IMR-90 (cell line): ENCODE results near the gene PLCZ1. TPM values are rescaled to one million over a fixed set of nuclear protein-coding genes. Genes with fewer than 3 reads are reported as not detected.

Experiments
- ATAC-seq: fragments of 200-7000 bp; cut with Tn5 transposase; 2 replicates; pipeline ENCODE4 v1.9.1; 2020; ENCODE audit warnings: low read depth, mild to moderate bottlenecking, moderate library complexity
- BruUV-seq: library from RNA; stranded (reverse); fragments of 400-500 nt; replicated peaks from 2 replicates; lab custom pipeline; 2021; lab: Mats Ljungman, UMichigan
- CTCF ChIA-PET: fragments of 300-600 bp; formaldehyde crosslinking; extraction: SDS; loops from one replicate; lab custom pipeline; 2021; ENCODE audit warnings: antibody characterized with exemption; lab: Yijun Ruan, JAX
- POLR2A ChIA-PET: fragments of 300-600 bp; sonication (Branson Sonifier 250); formaldehyde crosslinking; loops from one replicate; lab custom pipeline; 2022; ENCODE audit warnings: antibody characterized with exemption; ENCODE audit not compliant: unreplicated experiment; lab: Charles Lee
- DNase-seq: peaks from one replicate; pipeline ENCODE4 v3.0.0; 2013
- H2AFZ ChIP-seq: replicated peaks from 2 replicates; pipeline ENCODE3; 2013; ENCODE audit warnings: low read length, mild to moderate bottlenecking; ENCODE audit not compliant: poor library complexity
- H2AK5ac ChIP-seq: 2 replicates; pipeline ENCODE4 v1.6.1; 2013; ENCODE audit warnings: low read depth, low read length, inconsistent platforms
- H2AK9ac ChIP-seq: replicated peaks from 2 replicates; pipeline ENCODE3; 2013; ENCODE audit warnings: mild to moderate bottlenecking, low read depth, low read length, moderate library complexity; ENCODE audit not compliant: poor library complexity
- H2BK120ac ChIP-seq: 2 replicates; pipeline ENCODE4 v1.6.1; 2013; ENCODE audit warnings: low read depth, low read length, inconsistent platforms
- H2BK15ac ChIP-seq: 3 replicates; pipeline ENCODE4 v1.6.1; 2013; ENCODE audit warnings: low read depth, low read length, inconsistent platforms
- H2BK20ac ChIP-seq: 2 replicates; pipeline ENCODE4 v1.6.1; 2013; ENCODE audit warnings: low read depth, mild to moderate bottlenecking, inconsistent platforms, low read length, moderate library complexity
- H2BK5ac ChIP-seq: 2 replicates; pipeline ENCODE4 v1.6.1; 2013; ENCODE audit warnings: mild to moderate bottlenecking, low read depth, low read length, inconsistent platforms; ENCODE audit not compliant: poor library complexity, severe bottlenecking
- H3K14ac ChIP-seq: replicated peaks from 2 replicates; pipeline ENCODE4 v1.6.1; 2013; ENCODE audit warnings: low read depth, low read length, inconsistent platforms
- H3K18ac ChIP-seq: 2 replicates; pipeline ENCODE4 v1.6.1; 2013; ENCODE audit warnings: low read depth, low read length, control low read depth
- H3K23ac ChIP-seq: 2 replicates; pipeline ENCODE4 v1.6.1; 2013; ENCODE audit warnings: low read depth, low read length, inconsistent platforms
- H3K27ac ChIP-seq: 2 replicates; pipeline ENCODE4 v1.5.1; 2013; ENCODE audit warnings: mild to moderate bottlenecking, control low read depth, low read length; ENCODE audit not compliant: insufficient read depth
- H3K27me3 ChIP-seq: 2 replicates; pipeline ENCODE4 v1.6.1; 2013; ENCODE audit warnings: low read length; ENCODE audit not compliant: control insufficient read depth, insufficient read depth
- H3K36me3 ChIP-seq: 2 replicates; pipeline ENCODE4 v1.6.1; 2013; ENCODE audit warnings: low read length, mixed read lengths; ENCODE audit not compliant: control insufficient read depth, insufficient read depth
- H3K4ac ChIP-seq: 2 replicates; pipeline ENCODE4 v1.6.1; 2013; ENCODE audit warnings: low read depth, low read length, inconsistent platforms
- H3K4me1 ChIP-seq: 2 replicates; pipeline ENCODE4 v1.6.1; 2013; ENCODE audit warnings: low read length, mixed read lengths; ENCODE audit not compliant: control insufficient read depth, insufficient read depth
- H3K4me2 ChIP-seq: 2 replicates; pipeline ENCODE4 v1.6.1; 2013; ENCODE audit warnings: low read depth, mild to moderate bottlenecking, control low read depth, low read length, moderate library complexity
- H3K4me3 ChIP-seq: 2 replicates; pipeline ENCODE4 v1.5.1; 2013; ENCODE audit warnings: low read depth, mild to moderate bottlenecking, control low read depth, low read length, moderate library complexity; ENCODE audit not compliant: insufficient read depth
- H3K56ac ChIP-seq: 2 replicates; pipeline ENCODE4 v1.6.1; 2013; ENCODE audit warnings: low read length, inconsistent platforms; ENCODE audit not compliant: insufficient read depth; ENCODE audit errors: extremely low read depth
- H3K79me1 ChIP-seq, 2 experiments: 2 replicates each; pipeline ENCODE4 v1.6.1; 2013; ENCODE audit warnings: low read length in 2 of 2, inconsistent platforms in 1 of 2, low read depth in 1 of 2
- H3K9ac ChIP-seq: 2 replicates; pipeline ENCODE4 v1.6.1; 2013; ENCODE audit warnings: low read depth, low read length, control low read depth
- H3K9me1 ChIP-seq: 2 replicates; pipeline ENCODE4 v1.6.1; 2013; ENCODE audit warnings: low read length, inconsistent platforms; ENCODE audit not compliant: insufficient read depth
- H3K9me3 ChIP-seq: 2 replicates; pipeline ENCODE4 v1.6.1; 2013; ENCODE audit warnings: low read length; ENCODE audit not compliant: control insufficient read depth, insufficient read depth
- H4K20me1 ChIP-seq: 2 replicates; pipeline ENCODE4 v1.6.1; 2013; ENCODE audit warnings: low read length, inconsistent platforms; ENCODE audit not compliant: insufficient read depth
- H4K5ac ChIP-seq: 2 replicates; pipeline ENCODE4 v1.6.1; 2013; ENCODE audit warnings: mild to moderate bottlenecking, low read depth, low read length, control low read depth
- H4K8ac ChIP-seq, 2 experiments: 2 replicates each; pipeline ENCODE4 v1.6.1; 2013; ENCODE audit warnings: low read depth in 2 of 2, low read length in 2 of 2, control low read depth in 1 of 2, inconsistent platforms in 1 of 2
- H4K91ac ChIP-seq: 2 replicates; pipeline ENCODE4 v1.6.1; 2013; ENCODE audit warnings: low read depth, low read length, inconsistent platforms; ENCODE audit not compliant: insufficient read depth
- BHLHE40 ChIP-seq: fragments of 150-350 bp; IDR thresholded peaks from 2 replicates; pipeline ENCODE4 v1.6.1; 2016; ENCODE audit warnings: mild to moderate bottlenecking, low read depth, low read length
- CEBPB ChIP-seq: IDR thresholded peaks from 2 replicates; pipeline ENCODE4 v1.6.1; 2012; ENCODE audit warnings: low read depth, low read length, improper control_type of control experiment
- CHD1 ChIP-seq: IDR thresholded peaks from 2 replicates; pipeline ENCODE4 v1.6.1; 2012; ENCODE audit warnings: low read depth, low read length, improper control_type of control experiment
- CTCF ChIP-seq: conservative IDR thresholded peaks from 2 replicates; pipeline ENCODE4 v1.5.1; 2012; ENCODE audit warnings: mild to moderate bottlenecking, low read depth, low read length, improper control_type of control experiment
- FOS ChIP-seq: fragments of 150-350 bp; IDR thresholded peaks from 2 replicates; pipeline ENCODE4 v1.6.1; 2016; ENCODE audit warnings: low read depth, low read length
- MAFK ChIP-seq: IDR thresholded peaks from 2 replicates; pipeline ENCODE4 v1.6.1; 2012; ENCODE audit warnings: low read depth, low read length, improper control_type of control experiment
- MAZ ChIP-seq: IDR thresholded peaks from 2 replicates; pipeline ENCODE4 v1.6.1; 2012; ENCODE audit warnings: low read depth, mild to moderate bottlenecking, low read length, improper control_type of control experiment, moderate library complexity, borderline replicate concordance
- MXI1 ChIP-seq: IDR thresholded peaks from 2 replicates; pipeline ENCODE4 v1.6.1; 2012; ENCODE audit warnings: low read depth, mild to moderate bottlenecking, low read length, moderate library complexity, borderline replicate concordance
- NFE2L2 ChIP-seq: fragments of 150-350 bp; IDR thresholded peaks from 2 replicates; pipeline ENCODE4 v1.6.1; 2016; ENCODE audit warnings: low read depth, mild to moderate bottlenecking, low read length
- POLR2A ChIP-seq: IDR thresholded peaks from 2 replicates; pipeline ENCODE4 v1.6.1; 2012; ENCODE audit warnings: mild to moderate bottlenecking, low read depth, low read length
- RAD21 ChIP-seq: IDR thresholded peaks from 2 replicates; pipeline ENCODE4 v1.6.1; 2012; ENCODE audit warnings: low read length, improper control_type of control experiment
- RCOR1 ChIP-seq: IDR thresholded peaks from 2 replicates; pipeline ENCODE4 v1.6.1; 2012; ENCODE audit warnings: mild to moderate bottlenecking, low read length, improper control_type of control experiment; ENCODE audit not compliant: insufficient replicate concordance
- RFX5 ChIP-seq: IDR thresholded peaks from 2 replicates; pipeline ENCODE4 v1.8.0; 2012; ENCODE audit warnings: low read depth, mild to moderate bottlenecking, low read length, moderate library complexity
- SMC3 ChIP-seq: fragments of 150-350 bp; IDR thresholded peaks from 2 replicates; pipeline ENCODE4 v1.6.1; 2016; ENCODE audit warnings: low read depth, mild to moderate bottlenecking, antibody characterized with exemption, low read length, moderate library complexity
- dilution Hi-C: fragments of 300-500 bp; cut with HindIII; formaldehyde crosslinking; loops from one replicate; pipeline ENCODE4 v1.14.3; 2018; ENCODE audit warnings: low sequenced_read_pairs; ENCODE audit not compliant: unreplicated experiment
- in situ Hi-C: fragments of 300-500 bp; cut with MboI; formaldehyde crosslinking; loops from 3 replicates; pipeline ENCODE4 v1.14.3; 2019; ENCODE audit warnings: low sequenced_read_pairs, inconsistent platforms, mixed read lengths
- intact Hi-C: fragments of 100-400 bp; cut with micrococcal nuclease; formaldehyde crosslinking; loops from 2 replicates; pipeline ENCODE4 v1.10.0; 2022
- polyA plus RNA-seq, 3 experiments: library from polyadenylated mRNA; depleted of rRNA; stranded (reverse); fragments of >200 nt; gene quantifications; 2 replicates each; pipeline ENCODE4 v1.2.3, GENCODE V29; 2012; ENCODE audit warnings: low replicate concordance in 1 of 3
- total RNA-seq: library from RNA; depleted of rRNA; stranded (reverse); fragments of >200 nt; gene quantifications from 2 replicates; pipeline ENCODE4 v1.2.3, GENCODE V29; 2012
- TF ChIP-seq, protein P1 (sequence below): fragments of 150-350 bp; IDR thresholded peaks from 2 replicates; pipeline ENCODE4 v1.6.1; 2017; ENCODE audit warnings: mild to moderate bottlenecking, antibody characterized with exemption, low read length, low read depth
- TF ChIP-seq, protein P2 (sequence below): fragments of 150-350 bp; IDR thresholded peaks from 2 replicates; pipeline ENCODE4 v1.6.1; 2016; ENCODE audit warnings: low read depth, mild to moderate bottlenecking, low read length, moderate library complexity, borderline replicate concordance

PLCZ1 gene
- total and polyA plus RNA-seq, 2 of the 4 experiments (the other 2 are of a cell fraction), result not detected

DNA sequence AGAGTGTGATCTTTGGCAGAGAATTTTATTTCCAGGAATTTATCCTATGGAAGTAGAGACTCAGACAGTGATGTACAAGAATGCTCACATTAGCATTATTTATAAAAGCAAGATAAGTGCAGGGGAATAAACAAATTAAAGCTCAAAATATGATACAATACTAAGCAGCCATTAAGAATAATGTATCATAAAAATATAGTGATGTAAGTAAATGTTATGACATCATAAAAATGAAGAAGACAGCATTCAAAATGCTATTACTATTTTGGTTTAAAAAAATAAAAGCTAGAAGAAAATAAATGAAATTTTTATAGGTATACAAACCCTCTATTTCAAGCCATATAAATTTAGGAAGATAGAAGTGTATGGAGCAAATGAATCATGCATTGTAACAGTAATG lies 17.1 kb downstream of the PLCZ1 start:
- no peak overlapping the region for H2AFZ ChIP-seq
- no peak overlapping the region for H3K4ac ChIP-seq
- H4K5ac ChIP-seq, result no peak overlapping the region
- DNase-seq (no peak), ATAC-seq (no peak)
- no peak overlapping the region for H3K14ac ChIP-seq
- H2BK15ac ChIP-seq, result no peak overlapping the region
- TF ChIP-seq, protein P1, sequence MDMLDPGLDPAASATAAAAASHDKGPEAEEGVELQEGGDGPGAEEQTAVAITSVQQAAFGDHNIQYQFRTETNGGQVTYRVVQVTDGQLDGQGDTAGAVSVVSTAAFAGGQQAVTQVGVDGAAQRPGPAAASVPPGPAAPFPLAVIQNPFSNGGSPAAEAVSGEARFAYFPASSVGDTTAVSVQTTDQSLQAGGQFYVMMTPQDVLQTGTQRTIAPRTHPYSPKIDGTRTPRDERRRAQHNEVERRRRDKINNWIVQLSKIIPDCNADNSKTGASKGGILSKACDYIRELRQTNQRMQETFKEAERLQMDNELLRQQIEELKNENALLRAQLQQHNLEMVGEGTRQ, result no peak
- no peak for TF ChIP-seq RFX5
- TF ChIP-seq POLR2A, result no peak
- no peak for TF ChIP-seq NFE2L2
- no peak for TF ChIP-seq MXI1
- no peak for TF ChIP-seq MAZ
- TF ChIP-seq, protein P2, sequence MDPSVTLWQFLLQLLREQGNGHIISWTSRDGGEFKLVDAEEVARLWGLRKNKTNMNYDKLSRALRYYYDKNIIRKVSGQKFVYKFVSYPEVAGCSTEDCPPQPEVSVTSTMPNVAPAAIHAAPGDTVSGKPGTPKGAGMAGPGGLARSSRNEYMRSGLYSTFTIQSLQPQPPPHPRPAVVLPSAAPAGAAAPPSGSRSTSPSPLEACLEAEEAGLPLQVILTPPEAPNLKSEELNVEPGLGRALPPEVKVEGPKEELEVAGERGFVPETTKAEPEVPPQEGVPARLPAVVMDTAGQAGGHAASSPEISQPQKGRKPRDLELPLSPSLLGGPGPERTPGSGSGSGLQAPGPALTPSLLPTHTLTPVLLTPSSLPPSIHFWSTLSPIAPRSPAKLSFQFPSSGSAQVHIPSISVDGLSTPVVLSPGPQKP, result no peak
- no peak for TF ChIP-seq MAFK
- no peak for TF ChIP-seq CTCF
- TF ChIP-seq RCOR1, result no peak
- TF ChIP-seq CEBPB, result no peak
- no peak for TF ChIP-seq SMC3
- TF ChIP-seq FOS, result no peak
- TF ChIP-seq CHD1, result no peak
- no peak for TF ChIP-seq BHLHE40
- no peak for TF ChIP-seq RAD21
- H2AK5ac ChIP-seq, result no peak overlapping the region
- no peak overlapping the region for H3K4me2 ChIP-seq
- no peaks in the 10 kb centered on the region for H3K9me3 ChIP-seq
- H3K23ac ChIP-seq, result no peak overlapping the region
- no peak overlapping the region for H3K27ac ChIP-seq
- no TSS peak for BruUV-seq
- H4K20me1 ChIP-seq, result no peaks in the 10 kb centered on the region
- H3K4me1 ChIP-seq, result peaks cover 3% of the 10 kb centered on the region
- peak overlapping the region; percentile 3 for H2BK5ac ChIP-seq
- intact Hi-C loops (no loop called here), dilution Hi-C loops (no loop called here), in situ Hi-C loops (no loop called here)
- no peak overlapping the region for H2AK9ac ChIP-seq
- H3K27me3 ChIP-seq, result no peaks in the 10 kb centered on the region
- H4K8ac ChIP-seq, result no peak overlapping the region
- no peak overlapping the region for H2BK20ac ChIP-seq
- H2BK120ac ChIP-seq, result no peak overlapping the region
- no peak overlapping the region for H3K9ac ChIP-seq
- H3K9me1 ChIP-seq, result peaks cover 2% of the 10 kb centered on the region
- H3K18ac ChIP-seq, result no peak overlapping the region
- H3K36me3 ChIP-seq, result no peaks in the 10 kb centered on the region
- no peak overlapping the region for H3K4me3 ChIP-seq
- no peak overlapping the region for H3K56ac ChIP-seq
- ChIA-PET POLR2A (no interaction called here), CTCF (interaction anchor here (1.4 kb wide), 1 partner anchor 29 kb away, joined by 3 read pairs; no protein-coding TSS in a partner anchor)
- no peak overlapping the region for H4K91ac ChIP-seq
- H3K79me1 ChIP-seq, result no peaks in the 10 kb centered on the region
